Transverse colon (tissue), 3 donors: ENCODE data around the gene PRPF38A.

Source experiments
- POLR2A ChIP-seq: fragments of 450-650 bp; IDR thresholded peaks from one replicate; pipeline ENCODE4 v1.6.1; 2016; ENCODE audit warnings: antibody characterized with exemption, mild to moderate bottlenecking, moderate library complexity
- TF ChIP-seq, protein P1 (sequence below), 5 experiments: fragments of 200-600 bp in 3 of 5; fragments of 450-650 bp in 2 of 5; sonication (generic) in 3 of 5; IDR thresholded peaks; 1 replicate in 2 of 5; 2 replicates in 3 of 5; pipeline ENCODE4 v1.5.1; 2016 to 2017; ENCODE audit warnings: antibody characterized with exemption in 5 of 5, inconsistent platforms in 3 of 5, mild to moderate bottlenecking in 2 of 5, moderate library complexity in 1 of 5

GRCh38 chr1:52424231-52424636, 19.8 kb downstream of the PRPF38A start:
- TF ChIP-seq, protein P1, sequence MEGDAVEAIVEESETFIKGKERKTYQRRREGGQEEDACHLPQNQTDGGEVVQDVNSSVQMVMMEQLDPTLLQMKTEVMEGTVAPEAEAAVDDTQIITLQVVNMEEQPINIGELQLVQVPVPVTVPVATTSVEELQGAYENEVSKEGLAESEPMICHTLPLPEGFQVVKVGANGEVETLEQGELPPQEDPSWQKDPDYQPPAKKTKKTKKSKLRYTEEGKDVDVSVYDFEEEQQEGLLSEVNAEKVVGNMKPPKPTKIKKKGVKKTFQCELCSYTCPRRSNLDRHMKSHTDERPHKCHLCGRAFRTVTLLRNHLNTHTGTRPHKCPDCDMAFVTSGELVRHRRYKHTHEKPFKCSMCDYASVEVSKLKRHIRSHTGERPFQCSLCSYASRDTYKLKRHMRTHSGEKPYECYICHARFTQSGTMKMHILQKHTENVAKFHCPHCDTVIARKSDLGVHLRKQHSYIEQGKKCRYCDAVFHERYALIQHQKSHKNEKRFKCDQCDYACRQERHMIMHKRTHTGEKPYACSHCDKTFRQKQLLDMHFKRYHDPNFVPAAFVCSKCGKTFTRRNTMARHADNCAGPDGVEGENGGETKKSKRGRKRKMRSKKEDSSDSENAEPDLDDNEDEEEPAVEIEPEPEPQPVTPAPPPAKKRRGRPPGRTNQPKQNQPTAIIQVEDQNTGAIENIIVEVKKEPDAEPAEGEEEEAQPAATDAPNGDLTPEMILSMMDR (IDR thresholded peaks at IDR 0.05): no peak
- no peak for TF ChIP-seq POLR2A
